HepG2 (cell line): Measurements from ENCODE around the gene ARHGAP23.

Experiments used
- TP53 ChIP-seq: sonication (generic); formaldehyde crosslinking; conservative IDR thresholded peaks from 2 replicates; pipeline ENCODE4 v1.4.0; 2020; ENCODE audit warnings: missing genetic modification reagents
- TF ChIP-seq, protein P1 (sequence below), 2 experiments: IDR thresholded peaks; 2 replicates each; pipeline ENCODE4 v1.6.1; 2011 to 2012; ENCODE audit warnings: low read length in 2 of 2, borderline replicate concordance in 1 of 2, low read depth in 1 of 2, mild to moderate bottlenecking in 1 of 2, moderate library complexity in 1 of 2
- TF ChIP-seq, protein P2 (sequence below): sonication (generic); formaldehyde crosslinking; IDR thresholded peaks from 2 replicates; pipeline ENCODE4 v1.4.0; 2020; ENCODE audit warnings: mild to moderate bottlenecking, missing genetic modification reagents

DNA sequence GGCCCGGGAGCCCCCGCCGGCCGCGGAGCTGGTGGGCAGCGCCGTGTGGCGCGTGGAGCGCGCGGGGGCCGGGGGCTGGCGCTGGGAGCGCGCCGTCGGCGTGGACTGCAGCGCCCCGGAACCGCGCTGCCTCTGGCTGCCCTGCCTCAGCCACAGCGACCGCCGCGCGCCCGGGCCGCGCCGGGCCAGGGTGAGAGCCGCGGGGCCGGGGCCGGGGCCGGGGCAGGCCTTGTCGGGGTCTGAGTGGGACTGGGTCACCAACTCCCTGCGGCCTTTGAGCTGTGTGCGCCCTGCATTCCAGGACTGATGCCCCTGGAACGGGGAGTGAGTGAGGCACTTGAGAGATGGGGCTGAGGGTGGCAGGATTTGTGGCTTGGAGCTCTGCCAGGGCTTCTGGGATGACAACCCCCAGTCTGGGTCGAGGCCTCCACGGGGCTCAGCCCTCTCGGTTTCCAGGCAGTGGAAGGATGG lies 25.7 kb downstream of the ARHGAP23 start:
- TF ChIP-seq, protein P1, sequence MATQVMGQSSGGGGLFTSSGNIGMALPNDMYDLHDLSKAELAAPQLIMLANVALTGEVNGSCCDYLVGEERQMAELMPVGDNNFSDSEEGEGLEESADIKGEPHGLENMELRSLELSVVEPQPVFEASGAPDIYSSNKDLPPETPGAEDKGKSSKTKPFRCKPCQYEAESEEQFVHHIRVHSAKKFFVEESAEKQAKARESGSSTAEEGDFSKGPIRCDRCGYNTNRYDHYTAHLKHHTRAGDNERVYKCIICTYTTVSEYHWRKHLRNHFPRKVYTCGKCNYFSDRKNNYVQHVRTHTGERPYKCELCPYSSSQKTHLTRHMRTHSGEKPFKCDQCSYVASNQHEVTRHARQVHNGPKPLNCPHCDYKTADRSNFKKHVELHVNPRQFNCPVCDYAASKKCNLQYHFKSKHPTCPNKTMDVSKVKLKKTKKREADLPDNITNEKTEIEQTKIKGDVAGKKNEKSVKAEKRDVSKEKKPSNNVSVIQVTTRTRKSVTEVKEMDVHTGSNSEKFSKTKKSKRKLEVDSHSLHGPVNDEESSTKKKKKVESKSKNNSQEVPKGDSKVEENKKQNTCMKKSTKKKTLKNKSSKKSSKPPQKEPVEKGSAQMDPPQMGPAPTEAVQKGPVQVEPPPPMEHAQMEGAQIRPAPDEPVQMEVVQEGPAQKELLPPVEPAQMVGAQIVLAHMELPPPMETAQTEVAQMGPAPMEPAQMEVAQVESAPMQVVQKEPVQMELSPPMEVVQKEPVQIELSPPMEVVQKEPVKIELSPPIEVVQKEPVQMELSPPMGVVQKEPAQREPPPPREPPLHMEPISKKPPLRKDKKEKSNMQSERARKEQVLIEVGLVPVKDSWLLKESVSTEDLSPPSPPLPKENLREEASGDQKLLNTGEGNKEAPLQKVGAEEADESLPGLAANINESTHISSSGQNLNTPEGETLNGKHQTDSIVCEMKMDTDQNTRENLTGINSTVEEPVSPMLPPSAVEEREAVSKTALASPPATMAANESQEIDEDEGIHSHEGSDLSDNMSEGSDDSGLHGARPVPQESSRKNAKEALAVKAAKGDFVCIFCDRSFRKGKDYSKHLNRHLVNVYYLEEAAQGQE (IDR thresholded peaks at IDR 0.05; ENCODE audit: borderline replicate concordance in 1 of 2, low read depth in 1 of 2, low read length in 2 of 2), result no peak
- TF ChIP-seq, protein P2, sequence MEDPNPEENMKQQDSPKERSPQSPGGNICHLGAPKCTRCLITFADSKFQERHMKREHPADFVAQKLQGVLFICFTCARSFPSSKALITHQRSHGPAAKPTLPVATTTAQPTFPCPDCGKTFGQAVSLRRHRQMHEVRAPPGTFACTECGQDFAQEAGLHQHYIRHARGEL (CRISPR knock-in tag), result no peak
- TF ChIP-seq TP53 (CRISPR knock-in tag), result no peak
